Right lobe of liver (tissue), 6 donors: ENCODE data around the gene MAGI1. TPM values are rescaled to one million over a fixed set of nuclear protein-coding genes. Genes with fewer than 3 reads are reported as not detected.

ENCODE experiments used
- ATAC-seq, 4 donors: fragments of 200-7000 bp; cut with Tn5 transposase; one replicate each; pipeline ENCODE4 v1.9.1; 2020; ENCODE audit warnings: mild to moderate bottlenecking in 4 of 4, moderate library complexity in 4 of 4
- DNase-seq, 3 donors: peaks; one replicate each; pipeline ENCODE4 v3.0.0-alpha.2; 2020
- H3K27ac ChIP-seq, 3 donors: fragments of 200-600 bp; one replicate each; pipeline ENCODE4 v1.8.0; 2022
- H3K27me3 ChIP-seq, 2 donors: fragments of 200-600 bp; one replicate each; pipeline ENCODE4 v1.8.0; 2022
- H3K36me3 ChIP-seq, 4 donors: fragments of 200-600 bp; sonication (generic) in 1 of 4; one replicate each; pipeline versions ENCODE4 v1.5.1 to v1.8.0; 2017 to 2022; ENCODE audit warnings: control low read depth in 1 of 4
- H3K4me1 ChIP-seq, 4 donors: fragments of 200-600 bp; sonication (generic) in 1 of 4; one replicate each; pipeline versions ENCODE4 v1.5.1 to v1.8.0; 2017 to 2022; ENCODE audit warnings: control low read depth in 1 of 4
- H3K4me3 ChIP-seq, 3 donors: fragments of 200-600 bp; one replicate each; pipeline ENCODE4 v1.8.0; 2022
- H3K9me3 ChIP-seq, 4 donors: fragments of 200-600 bp; sonication (generic) in 1 of 4; one replicate each; pipeline versions ENCODE4 v1.5.1 to v1.8.0; 2017 to 2022; ENCODE audit warnings: control low read depth in 1 of 4
- POLR2A ChIP-seq: fragments of 450-650 bp; IDR thresholded peaks from one replicate; pipeline ENCODE4 v1.6.1; 2017; ENCODE audit warnings: antibody characterized with exemption, mild to moderate bottlenecking
- WGBS: methylation state at CpG from one replicate; pipeline ENCODE4 v1.1.6; 2018; ENCODE audit warnings: low coverage, low lambda C conversion rate; ENCODE audit not compliant: insufficient coverage; ENCODE audit errors: missing lambda C conversion rate; 5-methylcytosine and 5-hydroxymethylcytosine counted together
- intact Hi-C, 2 donors: fragments of 100-400 bp; cut with DNase I; formaldehyde crosslinking; loops; one replicate each; pipeline versions ENCODE4 v1.11.2 to v1.14.1; 2022
- total RNA-seq, 6 experiments: library from RNA; depleted of rRNA in 2 of 6; stranded (reverse); fragments of >200 nt in 2 of 6; fragmentation: NEBNext Ultra II Directional in 3 of 6; extraction: Animal tissue kit (Norgen Biotek cat#: 25700) in 3 of 6; gene quantifications; one replicate each; pipeline versions ENCODE4 v1.1.0 to v1.2.4, GENCODE V29; 2016 to 2023
- TF ChIP-seq, protein P1 (sequence below), 4 donors: fragments of 200-600 bp in 3 of 4; fragments of 450-650 bp in 1 of 4; IDR thresholded peaks; one replicate each; pipeline versions ENCODE4 v1.5.1 to v1.8.0; 2016 to 2022; ENCODE audit warnings: antibody characterized with exemption in 4 of 4, mild to moderate bottlenecking in 2 of 4
- donor health status: DM: no; HTN: yes; CAD: no.
- donor health status: DM: no; HTN: no; CAD: no.
- donor health status: DM: no; HTN: no; CAD: no.
- donor health status: DM: no; HTN: yes; CAD: no.
- donor health status: DM: no; HTN: yes; CAD: no.

Gene MAGI1
- total RNA-seq, 6 experiments from 2014 or later, result 22.6 to 37.7 (median 26.9) TPM

DNA sequence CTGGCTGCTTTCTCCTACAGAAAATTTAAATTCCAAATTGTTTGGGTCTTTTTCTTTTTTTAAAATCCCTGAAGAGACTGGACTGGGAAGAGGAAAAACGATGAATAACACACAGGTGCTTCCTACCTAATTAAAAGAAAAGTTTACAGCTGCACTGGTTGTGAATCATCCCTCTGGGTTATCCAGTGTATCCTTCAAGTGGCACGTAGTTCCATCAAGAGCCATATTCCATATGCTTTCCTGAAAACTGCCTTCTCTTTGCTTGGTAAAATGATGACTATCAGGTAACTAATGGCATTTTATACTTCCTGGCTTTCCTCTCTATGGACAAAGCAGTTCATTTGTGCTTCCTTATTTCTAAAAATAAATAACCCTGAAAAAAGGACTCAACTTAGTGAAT lies 123.2 kb downstream of the MAGI1 start:
- Histone ChIP-seq H3K4me1 (no peaks in the 10 kb centered on the region), H3K27ac (no peak overlapping the region), H3K36me3 (no peaks in the 10 kb centered on the region), H3K27me3 (no peaks in the 10 kb centered on the region), H3K9me3 (no peaks in the 10 kb centered on the region), H3K4me3 (no peak overlapping the region)
- 69% methylated on average over 2 of the region's 2 CpGs for WGBS
- intact Hi-C loops, result no loop called here
- DNase-seq, result no peak
- TF ChIP-seq, protein P1, sequence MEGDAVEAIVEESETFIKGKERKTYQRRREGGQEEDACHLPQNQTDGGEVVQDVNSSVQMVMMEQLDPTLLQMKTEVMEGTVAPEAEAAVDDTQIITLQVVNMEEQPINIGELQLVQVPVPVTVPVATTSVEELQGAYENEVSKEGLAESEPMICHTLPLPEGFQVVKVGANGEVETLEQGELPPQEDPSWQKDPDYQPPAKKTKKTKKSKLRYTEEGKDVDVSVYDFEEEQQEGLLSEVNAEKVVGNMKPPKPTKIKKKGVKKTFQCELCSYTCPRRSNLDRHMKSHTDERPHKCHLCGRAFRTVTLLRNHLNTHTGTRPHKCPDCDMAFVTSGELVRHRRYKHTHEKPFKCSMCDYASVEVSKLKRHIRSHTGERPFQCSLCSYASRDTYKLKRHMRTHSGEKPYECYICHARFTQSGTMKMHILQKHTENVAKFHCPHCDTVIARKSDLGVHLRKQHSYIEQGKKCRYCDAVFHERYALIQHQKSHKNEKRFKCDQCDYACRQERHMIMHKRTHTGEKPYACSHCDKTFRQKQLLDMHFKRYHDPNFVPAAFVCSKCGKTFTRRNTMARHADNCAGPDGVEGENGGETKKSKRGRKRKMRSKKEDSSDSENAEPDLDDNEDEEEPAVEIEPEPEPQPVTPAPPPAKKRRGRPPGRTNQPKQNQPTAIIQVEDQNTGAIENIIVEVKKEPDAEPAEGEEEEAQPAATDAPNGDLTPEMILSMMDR (IDR thresholded peaks at IDR 0.05), result no peak
- TF ChIP-seq POLR2A, result no peak
- no peak for ATAC-seq

DNA sequence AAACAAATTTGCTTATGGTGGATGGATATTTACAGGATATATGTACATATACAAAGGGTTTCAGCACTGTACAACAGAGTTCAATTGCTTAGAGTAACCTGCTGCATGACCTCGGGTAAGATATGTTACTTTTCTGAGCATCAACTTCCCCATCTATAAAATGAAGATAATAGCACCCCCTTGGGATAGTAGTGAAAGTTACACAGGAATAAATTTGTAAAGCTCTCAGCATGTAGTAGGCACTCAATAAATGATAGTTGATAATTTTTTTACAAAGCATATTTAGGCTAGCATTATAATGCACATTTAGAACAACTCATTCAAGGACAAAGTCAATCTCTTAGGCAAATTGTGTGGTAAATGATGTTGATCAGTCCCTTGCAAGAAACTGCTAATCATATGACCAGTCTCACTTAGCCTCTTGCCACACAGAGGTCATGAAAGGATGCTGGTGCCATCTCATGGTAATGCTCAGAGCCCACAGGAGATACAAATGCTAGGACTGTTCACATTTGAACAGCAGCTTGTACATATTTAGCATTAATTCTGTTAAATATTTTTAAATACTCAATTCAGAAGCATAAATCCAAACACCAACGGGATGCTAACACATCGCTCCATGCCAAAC lies 123.9 kb downstream of the MAGI1 start:
- Histone ChIP-seq H3K9me3 (no peaks in the 10 kb centered on the region), H3K27me3 (no peaks in the 10 kb centered on the region), H3K4me3 (no peak overlapping the region), H3K4me1 (no peaks in the 10 kb centered on the region), H3K27ac (no peak overlapping the region), H3K36me3 (no peaks in the 10 kb centered on the region)
- peak; percentile 49 to 76 (median 61) for ATAC-seq
- no peak for DNase-seq
- 79% methylated on average over 3 of the region's 3 CpGs for WGBS
- intact Hi-C loops, result no loop called here
- TF ChIP-seq, protein P1 (IDR thresholded peaks at IDR 0.05), result peak in 2 of 4 donors; percentile 23 to 27
- TF ChIP-seq POLR2A, result no peak

GRCh38 chr3:65914032-65914739 lies 124.5 kb downstream of the MAGI1 start:
- no peaks in the 10 kb centered on the region for H3K9me3 ChIP-seq
- no peak overlapping the region for H3K27ac ChIP-seq
- H3K36me3 ChIP-seq, result no peaks in the 10 kb centered on the region
- intact Hi-C loops, result no loop called here
- 91% methylated on average over 5 of the region's 5 CpGs for WGBS
- TF ChIP-seq POLR2A, result no peak
- TF ChIP-seq, protein P1 (IDR thresholded peaks at IDR 0.05), result peak; percentile 24 to 25 (median 24)
- no peak overlapping the region for H3K4me3 ChIP-seq
- ATAC-seq, result peak; percentile 63 to 72 (median 66)
- no peaks in the 10 kb centered on the region for H3K4me1 ChIP-seq
- DNase-seq, result no peak
- no peaks in the 10 kb centered on the region for H3K27me3 ChIP-seq

- TF ChIP-seq POLR2A, result no peak
- TF ChIP-seq, protein P1 (IDR thresholded peaks at IDR 0.05), result no peak
- no peak overlapping the region for H3K4me3 ChIP-seq
- no peaks in the 10 kb centered on the region for H3K27me3 ChIP-seq
- no peaks in the 10 kb centered on the region for H3K9me3 ChIP-seq
- ATAC-seq, result no peak
- DNase-seq, result no peak
- 71% methylated on average over 1 of the region's 1 CpG for WGBS
- no peak overlapping the region for H3K27ac ChIP-seq
- intact Hi-C loops, result no loop called here
- H3K4me1 ChIP-seq, result no peaks in the 10 kb centered on the region
- no peaks in the 10 kb centered on the region for H3K36me3 ChIP-seq
Measured at GRCh38 chr3:65912647-65913046, 126.1 kb downstream of the MAGI1 start.
